LoVo (cell line): ENCODE measurements around the gene KLF6.
"Not testable (repeated sequence)": the region's sequence is repeated elsewhere in the genome, so short reads cannot be mapped to it uniquely, and the experiment has no call there.

ENCODE experiments used
- DNase-seq: peaks from one replicate; pipeline ENCODE4 v3.0.0-alpha.2; 2016; ENCODE audit warnings: low spot score

KLF6 gene

DNA sequence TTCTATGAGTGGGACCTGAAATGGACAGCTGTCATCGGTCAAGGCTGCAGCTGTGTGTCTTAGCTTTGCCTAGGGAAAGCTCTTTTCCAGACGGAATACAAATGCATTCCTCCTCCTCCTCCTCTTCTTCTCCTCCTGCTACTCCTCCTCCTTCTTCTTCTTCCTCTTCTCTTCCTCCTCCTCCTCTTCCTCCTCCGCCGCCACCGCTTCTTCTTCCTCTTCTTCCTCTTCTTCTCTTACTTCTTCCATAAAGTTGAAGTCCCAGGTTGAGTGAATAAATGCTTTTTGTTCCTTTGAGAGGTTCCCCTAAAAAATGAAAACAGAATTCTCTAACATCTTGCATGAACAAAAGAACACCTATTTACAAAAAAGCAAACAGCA is 28.7 kb downstream of the KLF6 start:
- DNase-seq: no peak

DNA sequence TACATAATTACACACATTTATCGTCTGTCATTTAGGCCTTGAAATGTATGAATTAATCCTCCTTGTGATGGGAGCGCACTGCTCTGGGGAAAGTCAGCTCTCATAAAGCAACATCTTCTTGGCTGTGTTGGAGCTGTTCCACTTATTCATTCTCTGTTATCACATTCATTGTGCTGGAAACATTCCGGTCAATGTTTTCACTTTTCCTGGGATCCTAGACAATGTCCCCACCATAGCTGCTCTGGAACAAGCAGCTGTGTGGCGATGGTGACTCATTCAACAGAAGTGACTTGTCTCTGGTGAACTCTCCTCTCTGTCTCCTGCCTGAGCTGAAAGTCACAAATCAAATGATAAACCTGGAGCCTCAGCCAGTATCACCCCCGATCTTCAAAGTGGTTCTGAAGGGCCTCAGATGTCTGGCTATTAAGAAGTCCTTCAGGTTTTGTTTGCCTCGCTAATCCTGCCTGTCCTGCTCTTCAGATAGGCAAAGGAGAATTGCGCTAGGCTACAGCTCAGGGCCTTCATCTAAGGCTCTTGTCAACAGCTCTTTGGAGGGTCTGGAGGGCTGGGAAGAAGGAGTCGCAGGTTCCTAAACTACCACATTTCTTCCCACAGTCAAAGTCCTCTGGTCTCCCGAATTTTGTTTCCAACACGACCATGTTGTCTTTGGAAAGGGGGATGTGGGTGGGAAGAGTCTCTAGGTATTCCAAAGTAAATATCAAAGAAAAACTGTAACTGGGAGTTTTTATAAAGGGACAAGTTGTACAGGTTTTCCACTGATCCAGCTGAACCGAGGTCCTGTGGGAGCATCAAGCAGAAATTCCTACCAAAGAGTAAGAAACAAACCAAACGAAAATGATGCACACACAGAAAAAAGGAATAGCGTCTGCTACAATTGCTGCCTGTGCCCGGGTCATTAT is 29.3 kb downstream of the KLF6 start:
- no peak for DNase-seq

GRCh38 chr10:3754727-3755439 is 30.1 kb downstream of the KLF6 start:
- peak; percentile 78 for DNase-seq

GRCh38 chr10:3750854-3751253 is 34.2 kb downstream of the KLF6 start:
- DNase-seq: no peak

- DNase-seq: no peak
Observed at GRCh38 chr10:3750006-3750816, 34.8 kb downstream of the KLF6 start.

- DNase-seq: no peak
Observed at GRCh38 chr10:3749600-3749999, 35.4 kb downstream of the KLF6 start.

DNA sequence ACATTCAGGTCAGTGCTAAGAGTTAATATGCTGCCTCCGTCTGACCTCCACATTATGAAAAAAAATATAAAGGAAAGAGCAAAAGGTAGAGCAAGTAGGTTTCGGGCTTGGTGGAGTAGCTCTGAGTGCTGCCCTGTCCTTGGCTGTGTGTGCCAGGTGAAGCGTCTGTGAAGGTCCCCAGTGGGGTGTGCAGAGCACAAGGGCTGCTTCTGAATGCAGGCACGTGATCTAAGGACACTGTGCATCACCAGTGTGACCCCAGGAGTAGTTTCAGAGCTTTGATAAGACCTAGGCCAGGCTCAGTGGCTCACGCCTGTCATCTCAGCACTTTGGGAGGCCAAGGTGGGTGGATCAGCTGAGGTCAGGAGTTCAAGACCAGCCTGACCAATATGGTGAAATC is 36.0 kb downstream of the KLF6 start:
- no peak for DNase-seq

DNA sequence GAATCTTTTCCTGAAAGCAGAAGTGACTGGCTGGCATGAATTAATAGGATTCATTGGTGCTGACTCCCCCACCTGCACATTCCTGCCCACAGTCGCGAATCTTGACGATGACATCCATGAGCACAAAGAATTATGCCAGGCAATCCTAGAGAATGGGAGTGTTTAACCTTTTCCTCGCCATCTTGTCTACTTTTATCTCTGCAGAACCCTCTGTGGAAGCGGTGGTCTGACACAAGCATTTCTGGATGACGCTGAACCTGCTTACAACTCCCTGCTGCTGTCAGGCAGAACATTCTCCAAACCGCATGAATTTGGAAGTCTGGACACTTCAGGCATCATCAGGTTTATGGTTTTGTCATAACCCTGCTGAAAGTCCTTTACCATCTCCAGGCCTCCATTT is 36.5 kb downstream of the KLF6 start:
- no peak for DNase-seq

GRCh38 chr10:3747984-3748383 is 37.0 kb downstream of the KLF6 start:
- no peak for DNase-seq

DNA sequence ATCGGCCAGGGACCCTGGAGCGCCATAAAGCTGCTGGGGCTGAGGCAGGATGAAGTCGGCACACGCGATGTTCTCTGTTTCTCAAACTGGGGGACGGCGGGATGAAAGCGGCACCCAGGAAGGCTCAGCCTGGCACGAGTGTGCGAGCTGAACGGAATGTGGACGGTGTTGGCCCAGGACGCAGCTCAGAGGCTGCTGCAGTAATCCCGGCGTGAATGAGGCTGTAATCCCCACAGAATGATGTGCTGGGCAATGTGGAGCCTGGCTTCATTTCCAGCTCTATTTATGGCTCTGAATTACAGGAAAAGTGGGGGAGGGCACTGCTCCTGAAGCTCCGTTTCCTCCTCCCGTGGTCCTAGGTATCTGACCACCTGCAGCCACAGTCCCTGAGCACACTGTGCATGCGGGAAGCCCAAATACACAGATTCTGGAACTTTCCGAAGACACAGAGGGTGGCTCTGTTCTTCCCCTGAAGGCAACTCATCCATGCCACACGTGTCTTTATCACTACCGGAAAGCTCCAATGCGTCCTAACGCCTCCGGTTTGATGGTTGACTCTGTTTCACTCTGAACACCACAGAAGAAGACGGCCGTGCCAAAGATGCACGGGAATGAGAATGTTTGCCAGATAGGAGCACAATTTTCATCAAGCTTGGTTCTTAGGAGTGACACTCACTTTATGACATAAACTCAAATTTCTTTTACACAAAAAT is 37.6 kb downstream of the KLF6 start:
- no peak for DNase-seq

DNA sequence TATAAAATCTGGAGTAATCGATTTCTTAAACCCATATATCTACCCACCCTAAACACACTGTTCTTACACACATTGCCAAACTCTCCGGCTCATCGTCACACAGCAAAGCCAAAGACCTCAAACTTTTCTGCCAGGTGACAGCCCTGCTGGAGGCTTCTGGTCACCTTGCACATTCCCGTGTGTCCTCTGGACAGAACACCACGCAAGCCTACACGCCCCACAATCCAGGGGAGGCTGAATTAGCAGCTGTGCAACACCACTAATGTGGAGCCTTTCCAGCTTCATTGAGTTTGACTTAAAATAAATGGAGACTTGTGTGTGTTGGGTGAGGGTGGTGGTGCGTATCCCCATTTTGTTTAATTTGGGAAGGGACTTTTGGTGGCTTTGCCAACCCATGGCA is 38.4 kb downstream of the KLF6 start:
- DNase-seq: no peak

GRCh38 chr10:3745521-3745920 is 39.5 kb downstream of the KLF6 start:
- no peak for DNase-seq

GRCh38 chr10:3741688-3742461 is 43.1 kb downstream of the KLF6 start:
- no peak for DNase-seq

- peak; percentile 78 for DNase-seq
Observed at GRCh38 chr10:3740157-3740871, 44.7 kb downstream of the KLF6 start.

DNA sequence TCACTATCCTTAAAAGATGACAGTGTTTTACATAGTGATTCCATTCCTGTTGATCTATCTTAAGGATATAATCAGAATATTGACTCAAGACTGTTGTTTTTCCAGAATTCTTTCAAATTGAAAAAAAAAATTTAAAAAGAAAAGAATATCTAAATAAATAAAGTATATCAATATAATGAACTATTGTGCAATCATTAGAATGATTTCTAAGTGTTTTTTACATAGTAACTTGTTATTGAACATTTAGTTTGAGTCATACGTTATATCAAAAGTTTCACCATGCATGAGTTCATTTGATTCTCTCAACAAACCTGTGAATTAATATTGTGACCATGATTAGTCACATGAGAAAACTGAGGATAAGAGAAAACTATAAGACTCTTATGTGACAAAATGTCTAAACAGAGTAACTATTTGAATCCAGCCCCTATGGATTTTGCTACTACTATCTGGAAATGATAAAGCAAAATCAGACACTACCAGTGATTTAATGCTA is 46.1 kb downstream of the KLF6 start:
- DNase-seq: no peak

DNA sequence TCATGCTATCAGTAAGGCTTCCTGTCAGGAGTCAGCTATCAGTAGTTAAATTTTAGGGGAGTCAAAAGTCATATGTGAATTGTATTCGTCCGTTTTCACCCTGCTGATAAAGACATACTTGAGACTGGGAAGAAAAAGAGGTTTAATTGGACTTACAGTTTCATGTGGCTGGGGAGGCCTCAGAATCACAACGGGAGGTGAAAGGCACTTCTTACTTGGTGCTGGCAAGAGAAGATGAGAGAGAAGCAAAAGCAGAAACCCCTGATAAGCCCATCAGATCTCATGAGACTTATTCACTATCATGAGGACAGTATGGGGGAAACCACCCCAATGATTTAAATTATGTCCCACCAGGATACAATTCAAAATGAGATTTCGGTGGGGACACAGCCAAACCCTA is 47.1 kb downstream of the KLF6 start:
- DNase-seq: no peak

DNA sequence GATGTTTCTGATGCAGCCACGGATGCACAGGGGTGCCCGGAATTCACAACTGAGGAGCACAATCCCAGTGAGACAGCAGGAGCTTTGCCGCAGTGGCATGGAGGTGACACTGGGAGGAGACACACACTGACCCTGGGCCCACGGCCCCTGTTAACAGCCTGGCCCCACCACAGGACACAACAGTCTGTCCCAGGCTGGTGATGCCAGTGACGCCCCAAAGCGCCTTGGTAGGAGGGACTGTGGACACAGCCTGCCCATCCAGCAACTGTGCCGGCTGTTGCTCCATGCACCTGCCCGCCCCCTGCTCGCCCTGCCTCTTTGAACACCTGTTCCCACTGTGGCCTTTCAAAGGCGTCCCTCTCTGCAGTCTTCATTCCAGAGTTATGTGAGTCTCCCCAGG is 49.8 kb downstream of the KLF6 start:
- no peak for DNase-seq

DNA sequence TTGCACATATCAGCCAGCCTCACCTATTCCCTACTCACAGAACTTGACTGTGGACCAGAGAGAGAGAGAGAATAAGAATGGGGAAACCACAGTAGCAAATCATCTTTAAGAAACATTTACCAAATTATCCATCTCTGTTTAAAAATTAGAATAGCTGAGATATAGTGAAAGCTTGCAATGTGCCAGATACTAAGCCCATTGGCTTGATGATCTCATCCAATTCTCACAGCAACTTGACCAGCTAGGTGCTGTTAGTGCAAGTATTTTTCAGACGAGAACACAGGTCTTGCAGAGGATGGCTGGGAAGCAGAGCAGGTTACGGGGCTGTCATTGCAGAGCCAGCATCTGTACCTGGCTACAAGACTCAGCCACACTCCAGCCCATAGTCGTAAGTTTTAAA is 50.9 kb downstream of the KLF6 start:
- no peak for DNase-seq

DNA sequence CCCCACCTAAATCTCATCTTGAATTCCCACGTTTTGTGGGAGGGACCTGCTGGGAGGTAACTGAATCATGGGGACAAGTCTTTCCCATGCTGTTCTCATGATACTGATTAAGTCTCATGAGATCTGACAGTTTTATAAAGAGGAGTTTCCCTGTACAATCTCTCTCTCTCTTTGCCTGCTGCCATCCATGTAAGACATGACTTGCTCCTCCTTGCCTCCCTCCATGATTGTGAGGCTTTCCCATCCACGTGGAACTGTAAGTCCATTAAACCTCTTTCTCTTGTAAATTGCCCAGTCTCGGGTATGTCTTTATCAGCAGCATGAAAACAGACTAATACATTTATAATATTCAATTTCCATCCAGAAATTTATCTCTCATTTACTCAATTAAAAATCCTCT is 52.8 kb downstream of the KLF6 start:
- DNase-seq: not testable (repeated sequence)

DNA sequence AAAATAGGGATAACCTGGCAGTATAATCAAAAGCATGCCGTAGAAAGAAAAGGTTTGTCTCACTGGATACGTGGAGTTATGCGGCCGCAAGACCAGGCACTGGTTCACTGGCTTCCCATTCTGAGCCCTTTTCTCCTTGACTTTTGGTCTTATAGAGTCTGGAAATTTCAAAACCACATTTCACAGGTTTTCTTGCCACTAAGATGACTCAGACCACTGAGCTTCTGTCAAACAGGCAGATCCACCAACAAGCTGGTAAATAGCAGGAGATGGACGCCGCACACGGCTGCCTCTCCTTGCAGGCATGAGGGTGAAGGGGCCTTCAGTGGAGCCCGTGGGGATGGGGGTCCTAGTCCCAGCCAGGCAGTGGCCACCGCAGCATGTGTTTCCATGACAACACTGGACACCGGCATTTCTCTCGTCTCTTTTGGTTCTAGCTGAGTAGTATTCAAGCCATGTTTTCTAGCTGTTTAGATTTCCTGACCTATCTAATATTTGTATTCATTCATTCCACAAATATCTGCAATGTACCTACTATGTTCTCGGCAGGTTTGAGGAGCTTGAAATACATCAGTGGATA is 55.5 kb downstream of the KLF6 start:
- no peak for DNase-seq
